Stimulated activated naive CD8-positive, alpha-beta T cell treated with anti-CD3 and anti-CD28 coated beads, Interleukin-15, Interleukin-2, amounts not matched to agents 100 U/mL and 50 U/mL, for 24 hours (primary cell): Measurements from ENCODE around the gene PNMA6A.
A peak's percentile ranks its signal among the peaks of the same experiment; 100 is the strongest.
"Not testable (repeated sequence)": the region's sequence is repeated elsewhere in the genome, so short reads cannot be mapped to it uniquely, and the experiment has no call there.

ENCODE experiments used
- ATAC-seq: fragments of 150-1000 bp; cut with Tn5 transposase; one replicate; pipeline ENCODE4 v1.10.0; 2021
- DNase-seq: peaks from one replicate; pipeline ENCODE4 v3.0.0; 2021

PNMA6A gene

DNA sequence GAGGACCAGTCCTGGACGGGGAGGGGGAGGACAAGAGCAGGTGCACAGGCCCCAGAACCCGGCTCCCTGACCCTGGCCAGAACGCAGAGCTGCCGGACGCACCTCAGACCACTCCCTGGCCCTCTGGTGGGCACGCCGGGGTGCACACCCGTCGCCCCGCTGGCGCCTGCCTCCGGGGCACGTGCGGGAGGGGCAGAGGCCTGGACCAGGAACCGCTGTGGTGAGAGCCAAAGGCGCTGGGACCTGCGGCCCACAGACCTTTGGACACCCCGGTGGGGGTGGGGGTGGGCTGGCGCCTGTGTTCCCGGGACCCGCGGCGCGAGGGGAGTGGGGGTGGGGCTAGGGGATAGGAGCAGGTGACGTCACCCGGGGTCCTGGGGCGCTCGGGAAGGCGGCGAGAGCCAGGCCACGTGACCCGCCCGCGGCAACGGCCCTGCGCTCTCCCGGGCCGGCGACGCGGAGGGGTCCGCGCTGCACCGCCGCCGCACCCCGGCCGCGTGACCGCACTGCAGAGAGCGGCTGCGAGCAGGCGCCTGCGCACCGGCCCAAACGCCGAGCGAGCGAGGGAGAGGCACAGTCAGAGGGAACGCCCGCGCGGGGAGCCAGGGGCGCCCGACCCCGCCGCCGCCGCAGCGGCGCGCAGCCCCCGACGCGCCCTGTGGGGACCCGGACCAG is at the start of gene PNMA6A:
PNMA6A (plus strand) TSS at position 546 of the 675 bp plus-strand sequence. CDS start 609 bp downstream, outside the sequence.
- not testable (repeated sequence) for DNase-seq
- peak; percentile 70 for ATAC-seq

- not testable (repeated sequence) for DNase-seq, ATAC-seq
Observed at GRCh38 chrX:153026501-153026900, 45.8 kb upstream of the PNMA6A start.

GRCh38 chrX:153028487-153028886 is 43.8 kb upstream of the PNMA6A start:
- not testable (repeated sequence) for ATAC-seq, DNase-seq

GRCh38 chrX:153029162-153029561 is 43.1 kb upstream of the PNMA6A start:
- ATAC-seq (no peak), DNase-seq (no peak)

DNA sequence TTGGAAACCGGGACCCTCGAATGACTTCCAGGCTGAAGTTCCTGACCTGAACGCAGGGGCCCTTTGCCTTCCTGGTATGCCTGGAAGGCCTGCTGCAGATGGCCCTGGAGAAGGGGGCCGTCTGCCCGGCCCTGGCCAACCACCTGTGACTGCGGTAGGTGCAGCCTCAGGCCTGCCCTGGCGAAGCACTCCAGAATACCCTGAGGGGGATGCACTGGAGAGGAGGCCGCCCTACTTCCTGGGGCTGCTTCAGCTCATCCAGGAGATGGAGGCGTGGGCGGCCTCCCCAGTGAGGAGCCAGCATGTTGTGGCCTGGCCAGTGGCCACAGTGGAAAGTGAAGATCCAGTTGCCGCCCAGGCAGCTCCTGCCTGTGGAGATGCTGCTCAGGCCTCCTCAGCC is 42.4 kb upstream of the PNMA6A start:
- DNase-seq = no peak
- ATAC-seq = no peak

DNA sequence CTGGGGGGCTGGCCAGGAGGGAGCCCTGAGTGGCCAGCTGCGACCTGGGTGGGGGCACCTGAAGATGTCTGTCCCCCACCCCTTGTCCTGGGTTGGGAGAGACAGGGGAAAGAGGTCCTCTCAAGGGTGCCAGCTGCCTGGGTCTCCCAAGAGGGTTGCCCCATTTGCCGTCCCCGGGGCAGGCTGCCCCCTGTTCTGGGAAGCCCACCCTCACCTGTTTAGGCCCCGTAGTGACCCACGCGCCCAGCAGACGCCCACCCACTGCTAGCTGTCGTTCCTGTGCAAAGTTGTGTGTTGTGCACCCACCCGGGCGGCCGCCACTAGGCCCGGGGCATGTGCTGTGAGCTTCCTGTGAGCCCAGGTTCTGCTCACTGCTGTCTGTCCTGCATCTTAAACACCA is 41.5 kb upstream of the PNMA6A start:
- ATAC-seq = no peak
- no peak for DNase-seq

DNA sequence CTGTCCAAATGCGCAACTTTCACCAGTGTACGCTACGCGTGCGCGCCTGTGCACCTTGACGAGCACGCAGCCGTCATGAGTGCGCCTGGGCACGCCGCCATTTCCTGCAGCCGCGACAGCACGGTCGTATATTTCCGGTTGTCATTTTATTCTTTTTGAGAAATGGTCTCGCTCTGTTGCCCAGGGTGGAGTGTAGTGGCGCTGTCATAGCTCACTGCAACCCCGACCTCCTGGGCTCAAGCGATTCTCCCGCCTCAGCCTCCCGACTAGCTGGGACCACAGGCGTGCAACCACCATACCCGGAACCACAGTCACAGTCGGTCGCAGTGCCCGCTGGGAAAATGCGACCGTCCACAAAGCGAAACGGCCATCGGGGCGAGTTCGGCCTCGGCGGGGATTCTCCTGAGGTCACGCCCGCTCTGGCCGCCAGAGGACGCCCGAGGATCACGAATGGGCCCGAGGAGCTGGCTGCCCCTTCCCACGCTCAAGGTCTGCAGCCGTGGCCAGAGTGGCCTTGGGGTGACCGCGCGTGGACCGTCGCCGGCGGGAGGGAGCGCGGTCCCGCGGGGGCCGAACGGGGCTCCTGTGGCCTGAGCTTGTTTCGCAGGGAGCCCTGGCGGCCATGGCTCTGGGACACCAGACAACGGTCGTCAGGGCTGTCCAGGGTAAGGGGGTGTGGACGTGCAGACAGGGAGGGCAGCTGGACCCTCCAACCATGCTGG is 39.7 kb upstream of the PNMA6A start:
- peak; percentile 77 for DNase-seq
- ATAC-seq = peak; percentile 64

DNA sequence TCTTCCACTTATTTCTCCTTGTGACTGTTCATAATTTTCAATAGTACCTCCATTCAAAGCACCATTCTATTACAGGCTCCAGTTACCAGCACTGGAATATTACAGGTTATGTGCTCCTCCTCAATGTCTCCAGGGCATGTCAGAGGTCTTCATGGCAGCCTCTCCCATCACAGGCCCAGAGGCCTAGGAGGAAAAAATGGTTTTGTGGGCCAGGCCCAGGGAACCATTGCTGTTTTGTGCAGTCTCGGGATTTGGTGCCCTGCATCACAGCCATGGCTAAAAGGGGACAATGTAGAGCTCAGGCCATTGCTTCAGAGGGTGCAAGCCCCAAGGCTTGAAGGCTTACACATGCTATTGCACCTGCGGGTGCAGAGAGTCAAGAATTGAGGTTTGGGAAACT is 23.2 kb upstream of the PNMA6A start:
- no peak for DNase-seq
- no peak for ATAC-seq

GRCh38 chrX:153052534-153052933 is 19.7 kb upstream of the PNMA6A start:
- DNase-seq (no peak), ATAC-seq (no peak)

DNA sequence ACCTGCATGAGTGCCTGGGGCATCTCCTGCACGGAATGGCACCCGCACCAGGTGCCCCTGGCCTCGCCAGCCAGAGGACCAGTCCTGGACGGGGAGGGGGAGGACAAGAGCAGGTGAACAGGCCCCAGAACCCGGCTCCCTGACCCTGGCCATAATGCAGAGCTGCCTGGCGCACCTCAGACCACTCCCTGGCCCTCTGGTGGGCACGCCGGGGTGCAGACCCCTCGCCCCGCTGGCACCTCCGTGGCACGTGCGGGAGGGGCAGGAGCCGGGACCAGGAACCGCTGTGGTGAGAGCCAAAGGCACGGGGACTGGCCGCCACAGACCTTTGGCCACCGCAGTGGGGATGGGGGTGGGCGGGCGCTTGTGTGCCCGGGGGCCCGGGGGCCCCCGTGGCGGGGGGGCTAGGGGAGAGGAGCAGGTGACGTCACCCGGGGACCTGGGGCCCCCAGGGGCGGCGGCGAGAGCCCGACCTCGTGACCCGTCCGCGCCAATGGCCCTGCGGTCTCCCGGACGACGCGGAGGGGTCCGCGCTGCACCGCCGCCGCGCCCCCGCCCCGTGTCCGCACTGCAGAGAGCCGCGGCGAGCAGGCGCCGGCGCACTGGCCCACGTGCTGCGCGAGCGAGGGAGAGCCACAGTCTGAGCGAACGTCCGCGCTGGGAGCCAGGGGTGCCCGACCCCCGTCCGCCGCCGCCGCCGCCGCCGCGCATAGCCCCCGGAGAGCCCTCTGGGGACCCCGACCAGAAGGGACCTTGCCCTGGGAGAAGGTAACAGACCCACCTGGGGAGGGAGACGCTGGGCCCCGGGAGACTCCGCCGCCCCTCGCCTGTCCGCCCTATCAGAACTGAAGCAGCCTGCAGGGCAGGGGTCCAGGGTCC is 16.1 kb upstream of the PNMA6A start, which contains the start of gene PNMA3:
PNMA3 (plus strand) TSS at position 600 of the 879 bp plus-strand sequence. CDS start 586 bp downstream, outside the sequence.
- DNase-seq (no peak), ATAC-seq (no peak)

DNA sequence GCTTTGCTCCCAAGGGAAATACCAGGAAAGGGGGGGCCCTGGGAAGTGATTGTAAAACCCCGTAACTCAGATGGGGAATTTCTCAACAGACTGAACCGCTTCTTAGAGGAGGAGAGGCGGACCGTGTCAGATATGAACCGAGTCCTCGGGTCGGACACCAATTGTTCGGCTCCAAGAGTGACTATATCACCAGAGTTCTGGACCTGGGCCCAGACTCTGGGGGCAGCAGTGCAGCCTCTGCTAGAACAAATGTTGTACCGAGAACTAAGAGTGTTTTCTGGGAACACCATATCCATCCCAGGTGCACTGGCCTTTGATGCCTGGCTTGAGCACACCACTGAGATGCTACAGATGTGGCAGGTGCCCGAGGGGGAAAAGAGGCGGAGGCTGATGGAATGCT is 15.0 kb upstream of the PNMA6A start:
- no peak for DNase-seq
- ATAC-seq = no peak

DNA sequence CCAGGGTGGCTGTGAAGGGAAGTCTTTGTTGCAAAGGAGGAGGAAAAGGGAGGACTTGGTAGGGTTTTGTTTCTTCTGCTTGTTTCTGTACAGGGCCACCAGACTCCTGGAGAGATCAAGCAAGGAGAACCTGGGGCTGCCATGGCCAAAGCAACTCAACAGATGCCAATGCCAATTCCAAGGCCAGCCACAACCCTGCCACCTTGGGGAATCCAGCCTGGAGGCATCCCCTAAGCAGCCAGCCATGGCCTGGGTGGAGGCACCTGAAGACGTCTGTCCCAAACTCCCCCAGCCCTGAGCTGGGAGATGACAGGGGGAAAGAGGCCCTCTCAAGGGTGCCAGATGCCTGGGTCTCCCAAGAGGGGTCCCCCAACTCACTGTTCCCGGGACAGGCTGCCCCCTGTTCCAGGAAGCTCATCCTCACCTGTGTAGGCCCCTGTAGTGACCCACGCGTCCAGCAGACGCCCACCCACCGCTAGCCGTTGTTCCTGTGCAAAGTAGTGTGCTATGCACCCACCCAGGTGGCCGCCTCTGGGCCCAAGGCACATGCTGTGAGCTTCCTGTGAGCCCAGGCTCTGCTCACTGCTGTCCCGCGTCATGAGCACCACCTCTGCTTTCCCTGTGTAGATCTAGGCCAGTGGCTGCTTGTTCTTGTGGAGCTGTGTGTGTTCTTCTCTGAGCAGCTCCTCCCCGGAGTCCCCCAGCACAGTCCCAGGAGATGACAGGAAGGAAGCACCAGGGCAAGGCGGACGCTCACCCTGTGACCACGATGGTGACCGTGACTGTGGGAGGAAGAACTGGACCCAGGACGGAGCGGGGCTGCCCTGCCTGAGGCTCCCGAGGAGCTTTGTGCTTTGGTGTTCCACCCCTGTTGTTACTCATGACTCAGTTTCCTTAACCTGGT is 12.8 kb upstream of the PNMA6A start:
- no peak for ATAC-seq
- no peak for DNase-seq

GRCh38 chrX:153060095-153060445 is 12.2 kb upstream of the PNMA6A start:
- DNase-seq (no peak), ATAC-seq (no peak)

- ATAC-seq (no peak), DNase-seq (no peak)
Observed at GRCh38 chrX:153061732-153062131, 10.5 kb upstream of the PNMA6A start.

GRCh38 chrX:153063315-153063714 is 8.9 kb upstream of the PNMA6A start:
- no peak for ATAC-seq
- no peak for DNase-seq

DNA sequence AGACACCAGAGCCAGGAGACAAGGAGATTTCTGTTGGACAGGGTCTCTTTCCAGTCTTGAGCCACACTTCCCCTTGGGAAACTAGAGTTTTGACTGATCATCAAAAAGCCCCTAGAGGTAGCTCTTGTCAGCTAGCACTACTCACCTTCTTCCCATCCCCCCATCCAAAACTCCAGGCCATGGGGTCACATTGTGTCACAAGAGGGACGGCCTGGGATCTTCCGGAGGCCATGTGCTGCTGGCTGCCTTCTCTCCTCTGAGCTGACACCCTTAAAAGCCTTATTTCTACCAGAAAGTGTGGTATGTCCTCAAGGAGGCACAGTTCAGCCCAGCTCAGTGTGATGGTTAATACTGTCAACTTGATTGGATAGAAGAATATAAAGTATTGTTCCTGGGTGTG is 8.2 kb upstream of the PNMA6A start:
- no peak for ATAC-seq
- DNase-seq = no peak

GRCh38 chrX:153065389-153065788 is 6.9 kb upstream of the PNMA6A start:
- ATAC-seq = no peak
- DNase-seq = no peak

- ATAC-seq, DNase-seq: not testable (repeated sequence)
Observed at GRCh38 chrX:153066402-153066801, 5.9 kb upstream of the PNMA6A start.

- not testable (repeated sequence) for ATAC-seq
Observed at GRCh38 chrX:153073331-153073730, 1.1 kb downstream of the PNMA6A start.

GRCh38 chrX:153074262-153074899 is 2.1 kb downstream of the PNMA6A start:
- DNase-seq = no peak
- ATAC-seq = no peak

More at GRCh38 chrX:153073331-153073730, 1.1 kb downstream of the PNMA6A start:
- not testable (repeated sequence) for DNase-seq

- ATAC-seq (no peak), DNase-seq (no peak)
Observed at GRCh38 chrX:153074935-153075334, 2.7 kb downstream of the PNMA6A start.
